DOHH2 (cell line): ENCODE measurements around the gene DIP2C.

Experiments
- H3F3A ChIP-seq: fragments of 200-600 bp; sonication (generic), shearing (Covaris generic); 2 replicates; pipeline ENCODE4 v1.6.0; 2016; ENCODE audit warnings: antibody characterized with exemption, mild to moderate bottlenecking; ENCODE audit not compliant: control insufficient read depth, insufficient read depth
- H3K27ac ChIP-seq: fragments of 200-600 bp; sonication (generic); 2 replicates; pipeline ENCODE4 v1.5.1; 2014; ENCODE audit warnings: low read depth, mild to moderate bottlenecking, low read length, moderate library complexity
- H3K27me3 ChIP-seq: fragments of 200-600 bp; sonication (generic); 2 replicates; pipeline ENCODE4 v1.6.1; 2014; ENCODE audit warnings: mild to moderate bottlenecking, low read length, mixed read lengths; ENCODE audit not compliant: control insufficient read depth
- H3K36me3 ChIP-seq: fragments of 200-600 bp; sonication (generic); 2 replicates; pipeline ENCODE4 v1.6.1; 2014; ENCODE audit warnings: mild to moderate bottlenecking, low read length, moderate library complexity, mixed read lengths; ENCODE audit not compliant: control insufficient read depth
- H3K4me1 ChIP-seq: fragments of 200-600 bp; sonication (generic); 2 replicates; pipeline ENCODE4 v1.6.1; 2014; ENCODE audit warnings: mild to moderate bottlenecking, low read length, mixed read lengths; ENCODE audit not compliant: control insufficient read depth
- H3K4me2 ChIP-seq: fragments of 200-600 bp; sonication (generic); 2 replicates; pipeline ENCODE4 v1.6.0; 2014; ENCODE audit warnings: mild to moderate bottlenecking, low read length, moderate library complexity
- H3K4me3 ChIP-seq: fragments of 200-600 bp; sonication (generic); 2 replicates; pipeline ENCODE4 v1.5.1; 2014; ENCODE audit warnings: mild to moderate bottlenecking, low read length, mixed read lengths
- H3K79me2 ChIP-seq: fragments of 200-600 bp; sonication (generic); 2 replicates; pipeline ENCODE4 v1.6.1; 2014; ENCODE audit warnings: mild to moderate bottlenecking, low read length, mixed read lengths; ENCODE audit not compliant: control insufficient read depth
- H3K9me2 ChIP-seq: fragments of 200-600 bp; sonication (generic); replicated peaks from 2 replicates; pipeline ENCODE4 v1.6.1; 2014; ENCODE audit warnings: mild to moderate bottlenecking, low read length, mixed read lengths; ENCODE audit not compliant: control insufficient read depth
- H3K9me3 ChIP-seq: fragments of 200-600 bp; sonication (generic); 2 replicates; pipeline ENCODE4 v1.6.1; 2014; ENCODE audit warnings: antibody characterized with exemption, low read length, mixed read lengths; ENCODE audit not compliant: control insufficient read depth, insufficient read depth
- H4K20me1 ChIP-seq: fragments of 200-600 bp; sonication (generic); 2 replicates; pipeline ENCODE4 v1.6.0; 2014; ENCODE audit warnings: low read depth, mild to moderate bottlenecking, antibody characterized with exemption, low read length, moderate library complexity; ENCODE audit not compliant: control insufficient read depth, insufficient read depth
- CTCF ChIP-seq: fragments of 200-600 bp; sonication (generic); IDR thresholded peaks from one replicate; pipeline ENCODE4 v1.5.1; 2014; ENCODE audit warnings: antibody characterized with exemption, mild to moderate bottlenecking, low read depth, low read length; ENCODE audit not compliant: poor library complexity, severe bottlenecking
- EZH2phosphoT487 ChIP-seq: fragments of 200-600 bp; sonication (generic); IDR thresholded peaks from 2 replicates; pipeline ENCODE4 v1.6.1; 2017; ENCODE audit warnings: borderline replicate concordance, mild to moderate bottlenecking, antibody characterized with exemption, low read length, moderate library complexity, mixed read lengths

The DIP2C gene

GRCh38 chr10:310371-310770 lies 379.1 kb downstream of the DIP2C start:
- Histone ChIP-seq H4K20me1 (no peaks in the 10 kb centered on the region), H3K79me2 (peaks cover 62% of the 10 kb centered on the region), H3K27me3 (no peaks in the 10 kb centered on the region), H3K9me2 (no peaks in the 10 kb centered on the region), H3K4me1 (peaks cover 100% of the 10 kb centered on the region), H3K4me2 (peak overlapping the region; percentile 99), H3F3A (peaks cover 44% of the 10 kb centered on the region), H3K9me3 (no peaks in the 10 kb centered on the region), H3K27ac (peak overlapping the region; percentile 98), H3K36me3 (peaks cover 72% of the 10 kb centered on the region), H3K4me3 (peak overlapping the region; percentile 79)
- TF ChIP-seq CTCF = no peak
- TF ChIP-seq EZH2phosphoT487 = no peak

GRCh38 chr10:308572-309085 lies 380.8 kb downstream of the DIP2C start:
- peak overlapping the region; percentile 64 for H3K27ac ChIP-seq
- peaks cover 72% of the 10 kb centered on the region for H3K36me3 ChIP-seq
- peaks cover 29% of the 10 kb centered on the region for H3F3A ChIP-seq
- peak overlapping the region; percentile 99 for H3K4me2 ChIP-seq
- no peaks in the 10 kb centered on the region for H3K9me3 ChIP-seq
- peak overlapping the region; percentile 64 for H3K4me3 ChIP-seq
- H4K20me1 ChIP-seq = no peaks in the 10 kb centered on the region
- no peaks in the 10 kb centered on the region for H3K27me3 ChIP-seq
- peaks cover 61% of the 10 kb centered on the region for H3K79me2 ChIP-seq
- peaks cover 89% of the 10 kb centered on the region for H3K4me1 ChIP-seq
- no peaks in the 10 kb centered on the region for H3K9me2 ChIP-seq
- TF ChIP-seq CTCF (no peak), EZH2phosphoT487 (no peak)

GRCh38 chr10:308101-308500 lies 381.4 kb downstream of the DIP2C start:
- Histone ChIP-seq H3K9me3 (no peaks in the 10 kb centered on the region), H3K4me1 (peaks cover 84% of the 10 kb centered on the region), H3K4me3 (peak overlapping the region; percentile 64), H3K36me3 (peaks cover 70% of the 10 kb centered on the region), H3F3A (peaks cover 23% of the 10 kb centered on the region), H3K79me2 (peaks cover 57% of the 10 kb centered on the region), H3K9me2 (no peaks in the 10 kb centered on the region), H3K27me3 (no peaks in the 10 kb centered on the region), H3K4me2 (peak overlapping the region; percentile 99), H3K27ac (peak overlapping the region; percentile 64), H4K20me1 (no peaks in the 10 kb centered on the region)
- TF ChIP-seq CTCF (no peak), EZH2phosphoT487 (no peak)
